ENCODE results near the gene SAMD4A. TPM values are rescaled to one million over a fixed set of nuclear protein-coding genes. Genes with fewer than 3 reads are reported as not detected.

SAMD4A gene
- total RNA-seq, 2 donors from 2014 or later: 11.2 to 15.3 TPM

DNA sequence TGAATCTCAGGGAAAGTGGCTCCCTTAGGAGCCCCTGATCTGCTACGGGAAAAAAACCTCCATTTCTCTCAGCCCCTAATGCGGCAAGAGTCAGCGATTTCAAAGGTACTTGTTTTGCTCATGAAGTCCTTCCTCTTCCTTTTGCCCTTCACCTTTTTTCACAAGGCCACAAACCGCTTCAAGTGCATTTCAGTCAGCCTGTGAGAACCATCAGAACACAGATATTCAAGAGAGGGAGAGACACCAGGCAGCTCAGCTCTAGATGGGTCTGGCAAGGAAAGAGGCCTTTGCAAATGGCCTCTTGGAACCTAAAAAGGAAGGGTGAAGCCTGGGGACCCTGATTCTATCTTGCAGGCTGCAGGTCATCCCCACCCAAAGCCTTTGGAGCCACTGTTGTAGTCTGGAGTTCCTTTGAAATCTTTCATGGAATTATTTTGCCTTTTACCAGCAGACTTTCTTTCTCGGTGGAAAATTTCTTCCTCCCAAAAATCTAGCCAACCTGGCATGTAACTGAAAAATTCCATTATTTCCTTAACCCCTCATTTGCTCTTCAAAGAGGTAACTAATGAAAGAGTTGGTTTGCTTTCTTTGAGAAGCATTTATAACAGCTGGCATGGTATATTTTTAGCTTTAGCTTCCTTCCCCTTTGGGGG, 145.0 kb downstream of the SAMD4A start:
- WGBS, 2 donors: 56 to 58% methylated on average over 5 of the region's 5 CpGs
- no peak overlapping the region for H3K4me3 ChIP-seq
- TF ChIP-seq, protein P1, sequence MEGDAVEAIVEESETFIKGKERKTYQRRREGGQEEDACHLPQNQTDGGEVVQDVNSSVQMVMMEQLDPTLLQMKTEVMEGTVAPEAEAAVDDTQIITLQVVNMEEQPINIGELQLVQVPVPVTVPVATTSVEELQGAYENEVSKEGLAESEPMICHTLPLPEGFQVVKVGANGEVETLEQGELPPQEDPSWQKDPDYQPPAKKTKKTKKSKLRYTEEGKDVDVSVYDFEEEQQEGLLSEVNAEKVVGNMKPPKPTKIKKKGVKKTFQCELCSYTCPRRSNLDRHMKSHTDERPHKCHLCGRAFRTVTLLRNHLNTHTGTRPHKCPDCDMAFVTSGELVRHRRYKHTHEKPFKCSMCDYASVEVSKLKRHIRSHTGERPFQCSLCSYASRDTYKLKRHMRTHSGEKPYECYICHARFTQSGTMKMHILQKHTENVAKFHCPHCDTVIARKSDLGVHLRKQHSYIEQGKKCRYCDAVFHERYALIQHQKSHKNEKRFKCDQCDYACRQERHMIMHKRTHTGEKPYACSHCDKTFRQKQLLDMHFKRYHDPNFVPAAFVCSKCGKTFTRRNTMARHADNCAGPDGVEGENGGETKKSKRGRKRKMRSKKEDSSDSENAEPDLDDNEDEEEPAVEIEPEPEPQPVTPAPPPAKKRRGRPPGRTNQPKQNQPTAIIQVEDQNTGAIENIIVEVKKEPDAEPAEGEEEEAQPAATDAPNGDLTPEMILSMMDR (IDR thresholded peaks at IDR 0.05): no peak
- TF ChIP-seq POLR2A (IDR thresholded peaks at IDR 0.05): no peak
- H3K36me3 ChIP-seq (replicated peaks in 1 of 2; ENCODE audit: insufficient read depth in 1 of 2, low read depth in 2 of 2): no peaks in the 10 kb centered on the region
- intact Hi-C loops (cut with DNase I): no loop called here
- H3K27ac ChIP-seq: no peak overlapping the region
- no peaks in the 10 kb centered on the region for H3K4me1 ChIP-seq
- no peaks in the 10 kb centered on the region for H3K9me3 ChIP-seq
- no peak for ATAC-seq
- H3K27me3 ChIP-seq: no peaks in the 10 kb centered on the region
- DNase-seq: no peak

- ATAC-seq (no peak), DNase-seq (no peak)
- no peaks in the 10 kb centered on the region for H3K9me3 ChIP-seq
- H3K27me3 ChIP-seq: no peaks in the 10 kb centered on the region
- no peak overlapping the region for H3K4me3 ChIP-seq
- H3K36me3 ChIP-seq (replicated peaks in 1 of 2; ENCODE audit: insufficient read depth in 1 of 2, low read depth in 2 of 2): no peaks in the 10 kb centered on the region
- peak overlapping the region in 1 of 4 donors; percentile 1 for H3K27ac ChIP-seq
- TF ChIP-seq POLR2A (IDR thresholded peaks at IDR 0.05): no peak
- TF ChIP-seq, protein P1 (IDR thresholded peaks at IDR 0.05): no peak
- intact Hi-C loops (cut with DNase I): no loop called here
- 74 to 75% methylated on average over 5 of the region's 5 CpGs for WGBS, 2 donors
- no peaks in the 10 kb centered on the region for H3K4me1 ChIP-seq
Measured at GRCh38 chr14:54712465-54713200, 145.7 kb downstream of the SAMD4A start.

GRCh38 chr14:54713379-54713778, 146.5 kb downstream of the SAMD4A start:
- ATAC-seq (no peak), DNase-seq (no peak)
- H3K36me3 ChIP-seq (replicated peaks in 1 of 2; ENCODE audit: insufficient read depth in 1 of 2, low read depth in 2 of 2): no peaks in the 10 kb centered on the region
- intact Hi-C loops (cut with DNase I): no loop called here
- no peak overlapping the region for H3K27ac ChIP-seq
- no peaks in the 10 kb centered on the region for H3K27me3 ChIP-seq
- H3K9me3 ChIP-seq: no peaks in the 10 kb centered on the region
- no peak overlapping the region for H3K4me3 ChIP-seq
- TF ChIP-seq, protein P1 (IDR thresholded peaks at IDR 0.05): no peak
- TF ChIP-seq POLR2A (IDR thresholded peaks at IDR 0.05): no peak
- no peaks in the 10 kb centered on the region for H3K4me1 ChIP-seq

GRCh38 chr14:54715239-54715638, 148.3 kb downstream of the SAMD4A start:
- WGBS, 2 donors: 62 to 74% methylated on average over 4 of the region's 4 CpGs
- Histone ChIP-seq H3K9me3 (no peaks in the 10 kb centered on the region), H3K27ac (no peak overlapping the region), H3K4me3 (no peak overlapping the region), H3K4me1 (no peaks in the 10 kb centered on the region), H3K27me3 (no peaks in the 10 kb centered on the region), H3K36me3 (replicated peaks in 1 of 2; ENCODE audit: insufficient read depth in 1 of 2, low read depth in 2 of 2) (no peaks in the 10 kb centered on the region)
- DNase-seq: no peak
- intact Hi-C loops (cut with DNase I): no loop called here
- TF ChIP-seq, protein P1 (IDR thresholded peaks at IDR 0.05): no peak
- TF ChIP-seq POLR2A (IDR thresholded peaks at IDR 0.05): no peak
- ATAC-seq: no peak
